Hepatic stellate cell (primary cell): ENCODE measurements around the gene MAP3K10.

Source experiments
- DNase-seq: peaks from one replicate; pipeline ENCODE4 v3.0.0; 2011; ENCODE audit warnings: low spot score

The MAP3K10 gene

DNA sequence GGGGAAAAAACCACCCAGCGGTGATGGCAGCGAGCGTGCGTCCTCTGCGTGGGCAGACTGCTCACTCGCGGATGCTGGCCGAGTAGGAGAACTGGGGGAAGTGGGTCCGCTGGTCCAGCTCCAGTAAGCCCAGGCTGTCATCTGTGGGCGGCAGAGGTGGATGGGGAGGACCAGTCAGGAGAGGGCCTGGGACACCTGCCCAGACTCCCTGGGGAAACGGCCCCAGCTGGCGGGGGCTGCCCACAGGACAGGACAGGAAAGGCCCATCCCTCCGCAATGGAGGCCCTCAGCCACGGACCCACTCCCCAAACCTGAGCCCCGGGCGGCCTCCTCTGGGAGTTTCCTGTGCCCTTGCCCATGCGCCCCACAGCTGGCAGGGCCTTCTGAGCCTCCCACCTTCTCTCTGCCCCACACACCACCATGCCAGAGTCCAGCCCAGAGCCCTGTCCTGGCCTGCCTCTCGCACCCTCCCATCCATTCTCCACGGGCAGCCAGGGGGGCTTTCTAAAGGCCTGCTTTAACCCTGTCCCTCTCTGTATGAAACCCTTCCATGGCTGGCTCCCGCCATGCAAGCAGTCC lies 42.7 kb downstream of the MAP3K10 start:
- no peak for DNase-seq

DNA sequence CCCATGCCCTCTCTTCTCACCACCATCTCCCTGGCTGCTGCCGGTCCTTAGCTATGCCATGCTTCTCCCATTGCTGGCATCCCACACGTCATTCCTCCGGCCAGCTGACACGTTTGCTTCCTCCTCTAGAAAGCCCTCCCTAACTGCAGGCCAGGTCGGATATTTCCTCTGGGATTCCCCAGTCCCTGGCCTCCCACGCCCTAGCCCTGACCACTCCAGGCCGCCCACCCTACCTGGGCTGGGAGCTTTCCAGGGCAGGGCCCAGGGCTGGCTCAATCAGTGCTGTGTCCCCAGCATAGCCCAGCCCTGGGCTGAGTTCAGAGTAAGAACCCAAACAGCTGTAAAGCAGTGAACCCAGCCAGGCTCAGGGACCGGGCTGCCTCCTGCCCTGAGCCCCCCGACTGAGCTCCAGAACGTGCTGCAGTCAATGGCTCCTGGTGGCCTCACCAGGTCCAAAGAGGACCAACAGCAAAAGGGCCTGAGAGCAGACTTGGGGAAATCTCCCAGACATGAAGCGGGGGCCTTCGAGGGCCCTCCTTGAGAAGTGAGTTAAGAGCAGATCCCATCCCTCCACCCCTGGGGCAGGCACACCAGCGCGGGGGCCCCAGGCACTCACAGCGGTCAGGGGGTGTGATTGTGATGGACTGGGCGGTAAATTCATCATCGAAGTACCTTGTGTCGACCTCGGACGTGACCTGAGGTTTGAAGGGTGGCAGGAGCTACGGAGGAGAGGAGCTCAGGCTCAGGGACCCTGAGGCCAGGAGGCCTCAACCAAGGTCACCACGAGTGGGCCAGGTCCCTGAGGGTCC lies 43.4 kb downstream of the MAP3K10 start:
- DNase-seq = no peak

DNA sequence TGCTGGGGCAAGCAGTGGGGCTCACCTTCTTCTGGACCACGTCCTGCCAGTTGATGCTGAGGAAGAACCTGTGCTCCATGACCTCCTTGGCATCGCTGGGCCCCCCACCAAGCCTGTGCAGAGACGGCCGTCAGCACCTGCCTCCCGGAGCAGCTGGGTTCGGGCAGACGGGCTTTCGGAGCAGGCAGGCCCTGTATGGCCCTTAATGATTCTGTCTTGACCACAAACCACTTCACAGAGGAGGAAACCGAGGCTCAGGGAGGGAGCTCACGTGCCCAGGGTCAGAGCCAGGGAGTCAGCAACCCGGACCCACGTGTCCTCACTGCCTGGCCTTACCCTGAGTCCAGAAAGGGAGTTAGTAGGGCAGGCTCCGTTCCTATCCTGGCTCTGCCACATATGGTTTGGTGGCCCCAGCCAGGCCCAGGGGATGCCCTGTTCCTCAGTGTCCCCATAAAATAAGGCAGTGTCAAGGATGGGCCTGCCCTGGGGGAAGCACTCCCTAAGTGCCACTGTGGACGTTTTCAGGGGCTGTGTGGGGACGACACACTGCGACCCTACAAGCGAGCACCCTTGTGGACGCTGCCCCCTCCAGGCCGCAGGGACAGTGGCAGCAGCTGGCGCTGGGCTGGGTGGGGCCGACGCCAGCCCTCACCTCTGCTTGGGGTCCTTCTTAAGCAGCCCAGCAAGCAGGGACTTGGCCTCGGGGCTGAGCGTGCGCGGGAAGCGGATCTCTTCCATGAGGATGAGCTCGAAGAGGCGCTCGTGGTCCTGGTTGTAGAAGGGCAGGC lies 44.2 kb downstream of the MAP3K10 start:
- DNase-seq = no peak

DNA sequence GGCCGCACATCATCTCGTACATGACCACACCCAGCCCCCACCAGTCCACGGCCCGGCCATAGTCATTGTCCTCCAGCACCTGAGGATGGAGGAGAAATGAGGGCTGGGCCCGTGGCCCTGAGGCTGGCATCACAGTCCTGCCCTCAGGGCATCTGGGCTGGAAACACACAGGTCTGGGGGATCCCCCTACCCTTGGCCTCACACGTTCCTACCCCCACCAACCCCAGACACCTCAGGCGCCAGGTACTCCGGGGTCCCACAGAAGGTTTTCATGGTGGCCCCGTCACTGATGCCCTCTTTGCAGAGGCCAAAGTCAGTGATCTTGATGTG lies 44.8 kb downstream of the MAP3K10 start:
- no peak for DNase-seq

DNA sequence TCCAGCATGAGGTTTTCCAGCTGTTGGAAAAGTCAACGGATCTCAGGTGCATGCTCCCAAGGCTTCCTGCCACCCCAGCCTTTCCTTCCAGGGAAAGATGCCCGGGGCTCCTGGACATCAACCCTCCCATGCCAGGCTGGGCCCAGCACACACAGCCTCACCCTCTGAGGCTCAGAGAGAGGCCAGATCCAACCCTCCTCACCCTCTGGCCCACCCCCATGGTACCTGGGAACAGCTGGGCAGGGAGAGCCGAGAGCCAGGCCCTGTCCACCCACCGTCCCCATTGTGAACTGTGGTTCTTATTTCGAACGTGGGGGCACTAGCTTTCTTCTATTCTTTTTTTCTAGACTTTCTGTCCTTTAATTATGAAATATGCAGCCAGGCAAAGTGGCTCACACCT lies 45.1 kb downstream of the MAP3K10 start:
- DNase-seq = no peak

DNA sequence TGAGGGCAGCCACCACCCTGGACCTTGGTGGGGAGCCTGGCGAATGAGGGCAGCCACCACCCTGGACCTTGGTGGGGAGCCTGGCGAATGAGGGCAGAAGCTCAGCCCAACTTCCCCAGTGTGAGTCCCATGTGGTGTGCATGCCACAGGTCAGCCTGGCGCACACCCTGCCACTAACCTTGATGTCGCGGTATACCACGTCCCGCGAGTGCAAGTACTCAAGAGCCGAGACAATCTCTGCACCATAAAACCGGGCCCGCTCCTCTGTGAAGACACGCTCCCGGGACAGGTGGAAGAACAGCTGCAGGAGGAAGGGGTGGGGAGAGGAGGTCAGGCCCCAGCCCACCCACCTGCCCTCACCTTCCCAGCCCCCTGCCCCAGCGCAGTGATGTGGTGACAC lies 46.6 kb downstream of the MAP3K10 start:
- no peak for DNase-seq

DNA sequence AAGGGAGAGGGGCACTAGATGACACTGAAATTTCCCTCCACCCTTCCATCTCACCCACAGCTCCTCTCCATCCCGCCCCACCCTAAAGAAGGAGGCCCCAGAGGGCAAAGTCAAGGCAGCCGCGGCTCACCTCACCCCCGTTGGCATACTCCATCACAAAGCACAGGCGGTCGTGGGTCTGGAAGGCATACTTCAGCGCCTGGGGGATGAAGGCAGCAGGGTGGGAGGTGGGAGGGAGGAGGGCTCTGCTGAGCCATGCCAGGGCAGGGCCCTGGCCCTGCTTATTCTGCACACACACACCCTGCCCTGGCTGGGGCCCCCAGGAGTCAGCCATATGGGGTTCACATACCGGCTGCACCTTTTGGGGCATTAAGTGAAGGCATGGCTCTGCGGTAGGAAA lies 47.5 kb downstream of the MAP3K10 start:
- no peak for DNase-seq

DNA sequence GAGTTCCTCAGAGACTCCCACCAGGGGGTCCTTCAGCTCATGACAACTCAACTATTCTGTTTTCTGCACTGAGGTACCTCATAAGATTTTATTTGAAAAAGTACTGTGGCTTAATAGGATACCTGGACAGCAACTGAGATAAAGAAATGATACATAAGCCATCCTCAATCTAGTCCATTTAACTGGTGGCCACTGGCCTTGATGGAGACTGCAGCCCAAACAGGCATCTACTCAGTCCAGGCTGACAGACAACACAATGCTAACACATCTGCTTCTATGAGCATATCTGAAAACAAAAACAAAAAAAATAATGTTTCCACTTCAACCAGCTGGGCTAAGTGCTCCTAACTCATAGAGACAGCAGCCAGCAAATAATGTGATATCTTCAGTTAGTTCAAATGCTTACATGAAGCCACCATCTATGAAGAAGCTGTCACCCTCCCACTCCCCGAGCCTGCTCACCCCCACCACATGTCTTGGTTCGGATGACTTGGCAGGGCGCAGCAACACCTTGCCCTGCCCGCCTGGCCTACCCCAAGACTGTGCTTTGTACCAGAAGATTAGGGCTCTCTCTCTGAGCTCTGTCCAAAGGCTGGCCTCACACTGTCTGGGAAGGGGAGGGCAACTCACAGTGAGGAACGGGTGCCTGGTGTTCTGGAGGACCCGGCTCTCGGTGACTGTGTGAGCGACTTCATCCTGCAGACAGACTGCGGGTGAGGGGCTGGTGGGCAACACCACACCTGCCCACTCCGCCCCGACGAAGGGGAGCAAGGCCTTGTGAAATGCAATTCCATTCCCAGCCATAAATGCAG lies 48.4 kb downstream of the MAP3K10 start:
- DNase-seq = no peak

DNA sequence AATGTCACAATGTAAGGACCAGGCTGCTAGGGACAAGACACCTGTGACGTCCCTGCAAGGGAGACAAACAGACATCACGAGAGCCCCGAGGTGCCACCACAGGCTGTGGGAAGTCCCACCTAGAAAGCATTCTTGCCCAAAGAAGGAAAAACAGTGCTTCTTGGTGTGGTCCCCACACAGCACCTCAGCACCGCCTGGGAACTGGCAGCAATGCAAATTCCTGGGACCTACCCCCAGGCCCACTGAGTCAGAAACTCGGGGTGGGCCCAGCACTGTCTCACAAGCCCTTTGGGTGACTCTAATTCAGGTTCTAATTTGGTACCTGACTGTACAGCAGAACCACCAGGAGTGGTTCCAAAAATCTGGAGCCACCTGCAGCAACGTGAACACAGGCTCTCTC lies 49.1 kb downstream of the MAP3K10 start:
- DNase-seq = no peak

DNA sequence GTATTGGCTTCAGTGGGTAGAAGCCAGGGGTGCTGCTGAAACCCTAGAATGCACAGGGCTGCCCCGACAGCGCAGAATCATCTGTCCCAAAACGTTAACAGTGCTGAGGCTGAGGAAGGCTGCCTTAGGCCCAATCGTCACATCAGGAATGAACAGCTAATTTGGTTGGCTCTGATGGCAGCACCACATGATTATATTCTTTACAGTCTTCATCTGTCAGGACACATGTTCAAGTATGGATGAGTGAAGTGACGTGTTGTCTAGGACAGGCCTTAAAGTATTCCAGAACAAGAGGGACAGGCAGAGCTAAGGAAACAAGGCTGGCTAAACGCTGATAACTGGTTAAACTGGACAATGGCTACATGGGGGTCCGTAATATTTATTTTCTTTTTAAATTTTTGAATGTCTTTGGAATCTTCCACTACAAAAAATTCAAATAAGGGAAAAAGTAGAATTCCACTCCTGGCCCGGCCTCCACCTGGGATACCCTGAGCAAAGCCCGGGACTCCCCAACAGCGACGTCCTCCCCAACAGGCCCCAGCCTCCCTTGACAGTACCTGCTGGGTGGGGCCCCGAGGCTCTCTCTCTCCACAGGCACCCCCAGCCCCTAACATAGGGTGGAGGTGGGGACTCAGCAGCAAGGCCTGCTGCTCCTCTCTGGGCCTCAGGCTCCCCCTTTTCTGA lies 50.0 kb downstream of the MAP3K10 start:
- no peak for DNase-seq

DNA sequence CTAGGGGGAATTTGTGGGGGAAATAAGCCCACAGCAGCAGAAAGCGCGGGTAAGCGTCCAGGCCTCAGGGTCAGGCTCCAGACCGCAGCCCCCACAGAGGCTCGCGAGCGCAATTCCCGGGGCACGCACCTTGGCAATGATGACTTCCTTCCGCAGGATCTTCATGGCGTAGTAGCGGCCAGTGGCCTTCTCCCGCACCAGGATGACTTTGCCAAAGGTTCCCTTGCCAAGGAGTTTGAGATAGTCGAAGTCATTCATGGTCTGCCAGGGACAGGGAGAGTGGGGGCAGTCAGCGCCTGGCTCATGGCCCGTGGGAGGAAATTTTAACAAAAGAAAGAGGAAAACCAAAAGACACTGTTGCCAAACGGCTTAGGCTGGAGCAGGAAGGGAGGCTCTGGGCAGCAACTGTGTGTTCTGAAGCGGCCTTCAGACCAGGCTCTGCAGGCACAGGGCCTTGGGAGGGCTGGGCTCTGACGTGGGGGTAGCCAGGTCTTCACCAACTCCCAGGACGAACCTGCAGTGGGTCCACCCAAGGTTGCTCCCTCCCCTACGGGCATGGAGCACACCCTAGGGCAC lies 50.7 kb downstream of the MAP3K10 start:
- DNase-seq = no peak

DNA sequence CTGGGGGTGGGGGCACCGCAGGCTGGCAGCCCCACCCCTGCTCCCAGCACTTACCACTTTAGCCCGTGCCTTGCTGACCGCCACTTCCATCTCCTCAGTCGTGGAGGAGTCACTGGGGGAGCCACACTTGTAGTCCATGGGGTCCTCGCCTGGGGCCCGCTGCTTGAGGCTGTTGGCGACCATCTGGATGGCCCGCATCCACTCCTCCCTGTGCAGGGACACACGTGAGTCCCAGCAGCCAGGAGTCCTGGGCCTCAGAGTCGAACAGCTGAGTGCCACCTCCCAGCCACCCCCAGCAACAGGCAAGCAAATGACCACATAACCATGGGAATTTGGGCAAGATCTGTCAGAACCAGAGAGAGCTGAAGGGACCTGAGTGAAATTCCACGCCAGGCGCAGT lies 51.3 kb downstream of the MAP3K10 start:
- DNase-seq = no peak

DNA sequence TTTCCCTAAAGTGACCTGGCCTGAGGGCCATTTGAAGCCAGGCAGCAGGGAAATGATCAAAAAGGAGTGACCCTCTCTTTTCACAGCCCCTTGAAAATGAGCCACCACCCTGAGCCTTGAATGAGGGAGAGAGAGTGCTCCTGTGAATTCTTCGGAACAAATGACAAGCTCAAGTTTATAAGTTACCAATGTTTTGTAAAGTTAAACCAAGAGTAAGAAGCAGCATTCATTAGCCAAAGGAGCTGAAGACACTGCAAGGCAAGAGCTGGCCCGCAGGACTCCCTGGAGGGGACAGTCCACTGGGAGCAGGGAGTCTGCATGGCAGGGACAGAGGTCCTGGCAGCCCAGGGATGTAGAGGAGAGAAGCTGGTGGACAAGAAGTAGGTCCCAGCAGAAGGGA lies 52.0 kb downstream of the MAP3K10 start:
- DNase-seq = no peak

DNA sequence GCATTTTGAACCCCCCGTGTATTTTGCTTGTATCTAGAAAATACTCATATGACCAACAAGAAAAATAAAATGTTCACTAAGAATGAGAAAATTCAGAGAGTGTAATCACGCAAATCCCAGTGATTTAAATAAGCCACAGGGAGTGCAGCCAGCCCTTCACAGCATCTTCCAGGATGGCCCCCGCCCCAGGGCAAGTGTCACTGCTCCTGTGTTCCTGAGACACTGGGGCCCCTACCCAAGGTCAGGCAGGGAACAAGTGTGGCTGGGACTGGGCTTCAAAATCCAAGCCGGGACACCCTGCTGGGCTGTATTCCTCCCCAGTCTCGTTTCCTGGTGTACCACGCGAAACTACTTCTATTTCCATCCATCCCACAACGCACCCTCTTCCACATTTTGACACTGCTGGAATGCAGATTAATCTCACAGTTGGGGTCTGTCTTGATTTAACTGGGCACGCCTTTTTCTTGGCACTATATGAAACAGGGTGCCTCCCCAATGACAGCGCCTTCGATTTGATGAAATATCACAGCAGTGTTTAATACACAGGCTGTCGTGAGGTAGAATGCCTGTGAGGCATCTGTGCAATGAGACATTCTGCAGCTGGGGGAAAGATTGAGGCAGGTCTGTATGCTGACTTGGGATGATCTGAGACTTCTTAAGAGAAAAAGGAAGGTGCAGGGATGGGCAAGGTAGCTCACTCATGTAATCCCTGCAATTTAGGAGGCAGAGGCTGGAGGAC lies 53.5 kb downstream of the MAP3K10 start:
- DNase-seq = no peak

DNA sequence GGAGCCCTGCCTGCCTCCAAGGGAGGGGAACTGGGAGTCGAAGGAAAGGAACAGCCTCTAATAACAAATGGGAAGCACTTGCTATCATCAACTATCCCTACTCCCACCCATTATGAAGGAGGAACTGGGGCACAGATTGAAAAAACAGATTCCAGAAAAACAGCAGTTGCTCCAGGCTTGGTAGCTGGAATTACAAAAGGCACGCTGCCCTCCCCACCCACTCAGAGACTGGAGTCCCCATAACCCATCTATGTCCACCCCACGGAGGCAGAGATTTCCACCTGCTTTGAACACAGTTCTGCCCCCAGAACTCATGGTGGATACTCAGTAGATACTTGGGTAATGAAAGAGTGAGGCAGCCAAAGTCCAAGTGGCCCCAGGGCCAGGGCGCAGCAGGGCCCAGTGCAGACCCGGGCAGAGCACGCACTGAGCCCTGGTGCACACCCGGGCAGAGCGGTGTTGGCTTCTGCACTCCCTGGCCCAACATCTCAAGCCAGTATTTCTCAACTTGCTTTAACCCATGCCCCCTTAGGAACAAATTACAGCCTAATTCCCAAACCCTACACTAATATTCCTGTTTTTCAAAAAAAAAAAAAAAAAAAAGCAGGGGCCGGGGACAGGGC lies 54.4 kb downstream of the MAP3K10 start:
- no peak for DNase-seq

DNA sequence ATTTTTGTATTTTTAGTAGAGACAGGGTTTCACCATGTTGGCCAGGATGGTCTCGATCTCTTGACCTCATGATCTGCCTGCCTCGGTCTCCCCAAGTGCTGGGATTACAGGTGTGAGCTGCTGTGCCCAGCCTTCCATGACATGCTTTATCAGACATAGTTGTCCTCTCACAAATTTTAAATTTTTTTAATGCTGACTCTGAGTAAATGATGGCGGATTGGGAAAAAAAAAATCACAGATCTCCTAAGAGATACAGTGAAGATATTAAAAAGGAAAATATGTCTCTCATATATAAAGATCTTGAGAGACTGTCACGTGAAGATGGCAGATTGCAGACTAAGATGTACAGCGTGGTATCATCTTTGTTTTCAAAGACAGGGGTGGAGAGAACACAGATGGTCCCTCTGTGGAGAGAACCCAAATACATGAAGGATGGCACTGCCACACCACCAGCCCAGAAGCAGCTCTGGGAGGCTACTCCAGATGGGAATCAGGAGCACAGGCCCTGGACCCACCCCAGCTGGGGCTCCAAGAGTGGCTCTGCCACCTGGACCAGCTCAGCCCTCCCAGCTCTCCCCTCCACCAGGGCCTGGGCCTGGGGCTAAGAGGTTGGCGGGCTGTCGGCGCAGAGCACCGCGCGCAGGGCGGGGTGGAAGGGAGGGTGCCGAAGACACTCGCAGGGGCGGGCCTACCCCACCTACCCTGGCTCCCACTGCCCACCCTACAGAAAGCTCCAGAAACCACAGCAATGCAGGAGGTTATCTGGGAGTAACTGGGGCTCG lies 55.3 kb downstream of the MAP3K10 start:
- no peak for DNase-seq

DNA sequence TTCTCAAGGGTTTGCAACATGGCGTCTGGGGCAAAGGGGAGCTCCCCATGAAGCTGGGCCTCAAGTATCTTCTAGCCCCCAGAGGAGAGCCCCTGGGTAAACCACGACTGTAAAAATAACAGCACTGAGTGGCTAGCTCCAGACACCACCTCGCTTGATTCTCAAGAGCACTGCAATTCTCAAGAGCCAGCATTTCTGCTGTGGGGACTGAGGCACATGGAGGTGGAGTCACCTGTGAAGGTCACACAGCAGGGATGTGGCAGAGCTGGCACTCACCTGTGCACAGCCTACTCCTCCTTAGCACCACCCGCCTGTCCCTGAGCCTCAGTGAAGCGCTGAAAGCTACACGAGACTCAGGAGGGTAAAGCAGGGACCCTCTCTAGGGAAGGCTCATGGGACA lies 56.0 kb downstream of the MAP3K10 start:
- no peak for DNase-seq

DNA sequence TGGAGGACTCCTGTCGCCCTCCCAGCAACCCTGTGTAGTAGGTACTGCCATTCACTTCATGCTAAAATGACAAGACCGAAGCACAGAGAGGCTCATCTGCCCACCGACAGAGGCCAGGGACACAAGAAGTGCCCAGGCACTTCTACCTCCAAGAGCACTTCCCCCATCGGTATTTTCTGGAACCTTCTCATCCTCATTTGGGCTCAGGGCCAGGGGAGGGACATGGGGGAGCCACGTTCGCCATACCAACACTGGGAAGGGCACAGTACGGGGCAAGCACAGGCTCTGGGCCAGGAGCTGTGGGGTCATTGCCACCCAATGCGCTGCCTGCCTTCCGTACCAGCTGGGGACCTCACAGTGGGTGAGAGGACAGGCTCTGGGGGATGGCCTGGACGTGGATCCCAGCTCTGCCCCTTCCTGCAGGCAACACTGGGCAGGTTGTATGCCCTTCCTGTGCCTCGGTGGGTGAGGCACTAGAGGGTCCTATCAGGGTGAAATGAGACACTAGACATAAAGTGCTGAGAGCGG lies 56.6 kb downstream of the MAP3K10 start:
- no peak for DNase-seq

DNA sequence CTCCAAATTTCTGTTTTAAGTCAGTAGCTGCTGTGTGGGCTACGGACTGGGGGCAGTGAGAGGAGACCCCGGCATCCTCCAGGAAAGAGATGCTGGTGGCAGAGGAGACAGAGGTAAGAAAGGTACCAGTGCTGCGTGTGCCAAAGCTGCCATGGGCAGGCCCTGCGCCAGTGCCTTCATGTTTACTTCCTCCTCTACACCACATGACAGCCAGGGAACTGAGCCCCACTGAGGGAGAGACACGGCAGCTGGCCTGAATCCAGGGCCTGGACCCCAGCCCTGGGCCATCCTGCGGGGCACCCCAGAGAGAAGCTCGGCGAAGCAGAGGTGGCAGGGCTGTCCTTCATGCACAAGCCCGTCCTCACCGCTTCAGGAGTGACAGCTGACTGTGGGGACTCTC lies 58.0 kb downstream of the MAP3K10 start:
- no peak for DNase-seq
